K562 (cell line): ENCODE results near the gene TSHB. TPM values are rescaled to one million over a fixed set of nuclear protein-coding genes. Genes with fewer than 3 reads are reported as not detected.

Experiments
- ATAC-seq: fragments of 200-7000 bp; cut with Tn5 transposase; 3 replicates; pipeline ENCODE4 v1.9.1; 2020; ENCODE audit warnings: moderate library complexity
- BruUV-seq: library from RNA; stranded (reverse); fragments of 400-500 nt; replicated peaks from 2 replicates; lab custom pipeline; 2021; lab: Mats Ljungman, UMichigan
- CTCF ChIA-PET: fragments of 300-600 bp; formaldehyde crosslinking; extraction: SDS; loops from one replicate; lab custom pipeline; 2021; ENCODE audit warnings: low intra/inter-chr PET ratio; lab: Yijun Ruan, JAX
- POLR2A ChIA-PET: fragments of 300-600, 350-650 bp; sonication (Branson Sonifier 250); formaldehyde crosslinking; extraction: SDS; loops from one replicate; lab custom pipeline; 2021; ENCODE audit warnings: antibody characterized with exemption, inconsistent platforms; lab: Yijun Ruan, JAX
- DNase-seq, 4 experiments: peaks; one replicate each; pipeline versions ENCODE4 v3.0.0 to v3.0.0-alpha.2; 2011 to 2018; ENCODE audit warnings: low spot score in 3 of 4, mixed read lengths in 3 of 4; ENCODE audit errors: extremely low read depth in 1 of 4
- FAIRE-seq: peaks from 2 replicates; lab custom pipeline; 2011; peaks lifted over from hg19 to GRCh38; lab: Jason Lieb, UNC
- H2AFZ ChIP-seq: 2 replicates; pipeline ENCODE4 v1.6.0; 2011; ENCODE audit warnings: low read depth, low read length, control low read depth, inconsistent platforms
- H3K27ac ChIP-seq: fragments of 200-600 bp; 3 replicates; pipeline ENCODE4 v1.8.0; 2011; ENCODE audit warnings: low read depth, mild to moderate bottlenecking, control low read depth, inconsistent platforms, low read length, moderate library complexity, mixed read lengths; ENCODE audit errors: extremely low read depth
- H3K27me3 ChIP-seq, 2 experiments: fragments of 300-600 bp in 1 of 2; 2 replicates in 1 of 2; 3 replicates in 1 of 2; pipeline versions ENCODE4 v1.6.0 to v1.8.0; 2011; ENCODE audit warnings: inconsistent platforms in 2 of 2, low read length in 2 of 2, mild to moderate bottlenecking in 1 of 2, mixed read lengths in 1 of 2, moderate library complexity in 1 of 2; ENCODE audit not compliant: control insufficient read depth in 2 of 2, insufficient read depth in 2 of 2
- H3K36me3 ChIP-seq: fragments of 300-600 bp; 3 replicates; pipeline ENCODE4 v1.8.0; 2011; ENCODE audit warnings: mild to moderate bottlenecking, low read length, inconsistent platforms; ENCODE audit not compliant: control insufficient read depth, insufficient read depth
- H3K4me1 ChIP-seq, 2 experiments: fragments of 200-600 bp in 1 of 2; replicated peaks in 1 of 2; 2 replicates in 1 of 2; 3 replicates in 1 of 2; pipeline versions ENCODE4 v1.5.1 to v1.8.0; 2011; ENCODE audit warnings: inconsistent platforms in 2 of 2, low read length in 2 of 2, mild to moderate bottlenecking in 1 of 2, mixed read lengths in 1 of 2, moderate library complexity in 1 of 2; ENCODE audit not compliant: control insufficient read depth in 2 of 2, insufficient read depth in 2 of 2
- H3K4me2 ChIP-seq: 2 replicates; pipeline ENCODE4 v1.6.1; 2011; ENCODE audit warnings: low read length, control low read depth, inconsistent platforms, mixed read lengths; ENCODE audit not compliant: insufficient read depth
- H3K4me3 ChIP-seq: fragments of 200-600 bp; sonication (generic), shearing (Covaris generic); 2 replicates; pipeline ENCODE4 v1.5.1; 2016; ENCODE audit warnings: control low read depth, inconsistent platforms
- H3K79me2 ChIP-seq: fragments of 200-600 bp; 3 replicates; pipeline ENCODE4 v1.8.0; 2011; ENCODE audit warnings: low read length, inconsistent platforms; ENCODE audit not compliant: control insufficient read depth, insufficient read depth
- H3K9ac ChIP-seq, 2 experiments: 2 replicates each; pipeline versions ENCODE4 v1.6.0 to v1.6.1; 2011; ENCODE audit warnings: low read depth in 2 of 2, low read length in 2 of 2, control low read depth in 1 of 2, inconsistent platforms in 1 of 2, mild to moderate bottlenecking in 1 of 2, mixed read lengths in 1 of 2; ENCODE audit not compliant: insufficient read depth in 1 of 2
- H3K9me1 ChIP-seq: one replicate; pipeline ENCODE4 v1.6.0; 2011; ENCODE audit warnings: inconsistent platforms, mild to moderate bottlenecking, low read length, moderate library complexity; ENCODE audit not compliant: control insufficient read depth, insufficient read depth
- H3K9me3 ChIP-seq: replicated peaks from 2 replicates; pipeline ENCODE4 v1.5.1; 2011; ENCODE audit warnings: low read depth, low read length, inconsistent platforms; ENCODE audit not compliant: control insufficient read depth, insufficient read depth
- H4K20me1 ChIP-seq: replicated peaks from 2 replicates; pipeline ENCODE4 v1.6.1; 2011; ENCODE audit warnings: low read length, inconsistent platforms, mixed read lengths; ENCODE audit not compliant: control insufficient read depth, insufficient read depth
- CHD2 ChIP-seq: IDR thresholded peaks from 2 replicates; pipeline ENCODE4 v1.6.1; 2011; ENCODE audit warnings: low read depth, low read length
- CHD4 ChIP-seq: fragments of 200-600 bp; sonication (generic); IDR thresholded peaks from 3 replicates; pipeline ENCODE4 v1.6.1; 2012; ENCODE audit warnings: low read depth, mild to moderate bottlenecking, mixed read lengths, low read length, inconsistent platforms; ENCODE audit not compliant: insufficient read depth, insufficient replicate concordance, poor library complexity, severe bottlenecking
- EGR1 ChIP-seq: fragments of 450-650 bp; conservative IDR thresholded peaks from 2 replicates; pipeline ENCODE4 v1.6.1; 2017; ENCODE audit warnings: mild to moderate bottlenecking
- FOXP4 ChIP-seq: sonication (generic); formaldehyde crosslinking; IDR thresholded peaks from 2 replicates; pipeline ENCODE4 v1.8.0; 2022; ENCODE audit warnings: mild to moderate bottlenecking, missing genetic modification reagents, borderline replicate concordance
- MAFK ChIP-seq: IDR thresholded peaks from 2 replicates; pipeline ENCODE4 v1.6.1; 2011; ENCODE audit warnings: low read length, improper control_type of control experiment
- MXI1 ChIP-seq: IDR thresholded peaks from 2 replicates; pipeline ENCODE4 v1.6.1; 2011; ENCODE audit warnings: low read depth, mild to moderate bottlenecking, improper control_type of control experiment, low read length
- NFIC ChIP-seq: fragments of 450-650 bp; IDR thresholded peaks from 2 replicates; pipeline ENCODE4 v1.6.1; 2017; ENCODE audit warnings: mild to moderate bottlenecking, inconsistent platforms
- PURB ChIP-seq: sonication (generic); formaldehyde crosslinking; IDR thresholded peaks from 2 replicates; pipeline ENCODE4 v1.9.0; 2021; ENCODE audit warnings: low read depth, mild to moderate bottlenecking, missing genetic modification reagents
- RBM15 ChIP-seq: fragments of 200-400 bp; formaldehyde crosslinking; IDR thresholded peaks from 2 replicates; pipeline ENCODE4 v1.6.1; 2018; ENCODE audit warnings: mild to moderate bottlenecking, low read length, moderate library complexity; ENCODE audit not compliant: insufficient read depth
- SMAD4 ChIP-seq: fragments of 250-450 bp; sonication (Bioruptor Pico); conservative IDR thresholded peaks from 2 replicates; pipeline ENCODE4 v1.8.0; 2021; ENCODE audit warnings: inconsistent platforms, mild to moderate bottlenecking, moderate library complexity
- SRSF7 ChIP-seq: fragments of 200-400 bp; formaldehyde crosslinking; optimal IDR thresholded peaks from 2 replicates; pipeline ENCODE3; 2017; ENCODE audit warnings: mild to moderate bottlenecking, low read depth, low read length
- STAG1 ChIP-seq: sonication (generic); formaldehyde crosslinking; IDR thresholded peaks from 2 replicates; pipeline ENCODE4 v1.5.0; 2020; ENCODE audit warnings: missing genetic modification reagents, borderline replicate concordance
- ZBTB17 ChIP-seq: fragments of 450-650 bp; formaldehyde crosslinking; IDR thresholded peaks from 2 replicates; pipeline ENCODE4 v1.4.0; 2020; ENCODE audit warnings: mild to moderate bottlenecking
- ZNF140 ChIP-seq: fragments of 250-450 bp; sonication (Bioruptor Pico); IDR thresholded peaks from 2 replicates; pipeline ENCODE4 v1.8.0; 2021; ENCODE audit warnings: moderate library complexity, mild to moderate bottlenecking, inconsistent platforms
- WGBS: fragments of 100-300 bp; shearing (Covaris generic); methylation state at CpG from one replicate; pipeline ENCODE4 v1.1.6; 2016; ENCODE audit warnings: low coverage, mixed read lengths; ENCODE audit not compliant: insufficient coverage; ENCODE audit errors: missing lambda C conversion rate; 5-methylcytosine and 5-hydroxymethylcytosine counted together
- in situ Hi-C: fragments of 300-500 bp; cut with MboI; formaldehyde crosslinking; loops from 4 replicates; pipeline ENCODE4 v1.15.0; 2018; ENCODE audit warnings: inconsistent platforms, mixed read lengths
- intact Hi-C: fragments of 100-400 bp; cut with micrococcal nuclease; formaldehyde crosslinking; loops from 2 replicates; pipeline ENCODE4 v1.14.2; 2022
- polyA plus RNA-seq, 8 experiments: library from polyadenylated mRNA; depleted of rRNA in 4 of 8; stranded (reverse) in 5 of 8; unstranded in 3 of 8; fragments of >200 nt; fragmentation: Nextera tagmentation in 2 of 8; fragmentation: Illumina TruSeq in 1 of 8; extraction: Ambion mirVana in 2 of 8; extraction: Trizol in 1 of 8; gene quantifications; 2 replicates each; pipeline versions ENCODE4 v1.2.1 to v1.2.3, GENCODE V29; 2011 to 2014; ENCODE audit warnings: inconsistent platforms in 1 of 8, missing spikeins in 1 of 8
- total RNA-seq, 7 experiments: library from RNA; depleted of rRNA in 6 of 7; stranded (reverse); fragments of >200 nt in 6 of 7; fragmentation: Illumina TruSeq in 2 of 7; extraction: Trizol in 2 of 7; gene quantifications; 2 replicates each; pipeline versions ENCODE4 v1.2.1 to v1.2.3, GENCODE V29; 2011 to 2021; ENCODE audit warnings: low replicate concordance in 1 of 7
- TF ChIP-seq, protein P1 (sequence below): sonication (generic); formaldehyde crosslinking; IDR thresholded peaks from 2 replicates; pipeline ENCODE4 v1.8.0; 2022; ENCODE audit warnings: mild to moderate bottlenecking, missing genetic modification reagents
- TF ChIP-seq, protein P2 (sequence below): sonication (generic); formaldehyde crosslinking; IDR thresholded peaks from 2 replicates; pipeline ENCODE4 v1.8.0; 2022; ENCODE audit warnings: missing genetic modification reagents, mild to moderate bottlenecking, moderate library complexity, borderline replicate concordance

TSHB gene
- total and polyA plus RNA-seq, 9 of the 15 experiments (the other 6 are each of a cell fraction or from before 2014, with no cell fraction given): not detected

DNA sequence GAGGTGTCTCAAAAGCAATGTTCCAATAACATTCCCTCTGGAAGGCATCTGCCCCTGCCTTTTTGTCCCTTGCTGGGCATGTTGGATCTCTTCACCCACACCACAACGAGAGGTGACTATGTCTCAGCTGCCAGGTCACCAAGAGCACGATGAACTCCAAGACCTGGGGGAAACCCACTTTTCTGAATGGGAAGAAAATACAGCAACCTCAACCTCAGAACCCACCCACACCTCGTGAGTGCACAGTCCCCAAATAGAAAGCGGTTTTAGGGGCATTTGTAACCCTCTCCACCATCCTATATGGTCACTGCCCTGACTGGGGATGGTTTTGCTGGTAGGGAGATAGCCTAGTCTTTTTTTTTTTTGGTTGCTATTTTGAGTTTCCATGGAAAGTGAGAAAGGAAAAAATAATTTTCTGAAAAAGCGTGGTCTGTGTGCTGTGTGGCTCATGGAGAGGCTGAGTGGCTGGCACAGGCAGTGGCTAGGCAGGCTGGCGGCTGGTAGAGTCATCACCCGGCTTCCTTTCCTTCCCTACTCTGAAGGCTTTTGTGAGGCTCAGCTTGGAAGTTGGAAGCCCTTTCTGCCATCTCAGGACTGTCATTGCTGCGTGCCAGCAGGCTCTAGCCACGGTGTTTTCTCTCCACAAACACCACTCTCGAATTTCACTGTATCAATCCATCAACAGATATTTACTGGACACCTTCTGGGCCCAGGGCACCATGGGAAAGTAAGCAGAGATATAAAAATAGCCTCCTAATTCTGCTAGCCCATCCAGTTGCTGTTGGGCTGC, 43.9 kb downstream of the TSHB start (continued):
- no peak for TF ChIP-seq CHD2
- TF ChIP-seq SMAD4 (CRISPR knock-in tag): no peak
- TF ChIP-seq EGR1: no peak
- no peak for TF ChIP-seq STAG1 (CRISPR knock-in tag)
- TF ChIP-seq CHD4: no peak
- TF ChIP-seq ZBTB17: no peak
- TF ChIP-seq, all 486 proteins: peak for 0

GRCh38 chr1:115074839-115075534, 45.4 kb downstream of the TSHB start:
- Histone ChIP-seq H3K9ac (no peak overlapping the region), H3K9me1 (no peaks in the 10 kb centered on the region), H3K79me2 (no peaks in the 10 kb centered on the region), H2AFZ (no peak overlapping the region), H3K27me3 (peaks cover 0 to 11% of the 10 kb centered on the region in 2 experiments; a peak in 1 of 5 replicates), H3K9me3 (no peaks in the 10 kb centered on the region), H3K4me3 (no peak overlapping the region), H4K20me1 (no peaks in the 10 kb centered on the region), H3K27ac (no peak overlapping the region), H3K4me2 (no peak overlapping the region), H3K36me3 (no peaks in the 10 kb centered on the region), H3K4me1 (no peaks in the 10 kb centered on the region)
- in situ Hi-C loops: loop anchor here (25.0 kb wide), 1 partner anchor 1088 kb away; the partner anchor contains the start of gene OLFML3
- POLR2A ChIA-PET: interaction anchor here (0.5 kb wide), 1 partner anchor 367 kb away, joined by 3 read pairs; no protein-coding TSS in a partner anchor
- FAIRE-seq: no peak
- no peak for ATAC-seq
- BruUV-seq: no TSS peak
- intact Hi-C loops: no loop called here
- CTCF ChIA-PET: no interaction called here
- WGBS: 1% methylated on average over 11 of the region's 11 CpGs
- no peak for DNase-seq
- TF ChIP-seq PURB: no peak
- TF ChIP-seq, protein P1, sequence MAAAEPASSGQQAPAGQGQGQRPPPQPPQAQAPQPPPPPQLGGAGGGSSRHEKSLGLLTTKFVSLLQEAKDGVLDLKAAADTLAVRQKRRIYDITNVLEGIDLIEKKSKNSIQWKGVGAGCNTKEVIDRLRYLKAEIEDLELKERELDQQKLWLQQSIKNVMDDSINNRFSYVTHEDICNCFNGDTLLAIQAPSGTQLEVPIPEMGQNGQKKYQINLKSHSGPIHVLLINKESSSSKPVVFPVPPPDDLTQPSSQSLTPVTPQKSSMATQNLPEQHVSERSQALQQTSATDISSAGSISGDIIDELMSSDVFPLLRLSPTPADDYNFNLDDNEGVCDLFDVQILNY (CRISPR knock-in tag): no peak
- TF ChIP-seq RBM15: no peak
- TF ChIP-seq SRSF7: no peak
- TF ChIP-seq, protein P2, sequence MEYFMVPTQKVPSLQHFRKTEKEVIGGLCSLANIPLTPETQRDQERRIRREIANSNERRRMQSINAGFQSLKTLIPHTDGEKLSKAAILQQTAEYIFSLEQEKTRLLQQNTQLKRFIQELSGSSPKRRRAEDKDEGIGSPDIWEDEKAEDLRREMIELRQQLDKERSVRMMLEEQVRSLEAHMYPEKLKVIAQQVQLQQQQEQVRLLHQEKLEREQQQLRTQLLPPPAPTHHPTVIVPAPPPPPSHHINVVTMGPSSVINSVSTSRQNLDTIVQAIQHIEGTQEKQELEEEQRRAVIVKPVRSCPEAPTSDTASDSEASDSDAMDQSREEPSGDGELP: no peak
- no peak for TF ChIP-seq NFIC
- TF ChIP-seq MAFK: no peak
- no peak for TF ChIP-seq ZNF140 (CRISPR knock-in tag)
- TF ChIP-seq MXI1: no peak
- no peak for TF ChIP-seq FOXP4
